Right hindlimb (tissue), 1 donor: Measurements from ENCODE around the gene PLCL1.
"Not testable (repeated sequence)": the region's sequence is repeated elsewhere in the genome, so short reads cannot be mapped to it uniquely, and the experiment has no call there.

ENCODE experiments used
- DNase-seq: peaks from one replicate; pipeline ENCODE4 v3.0.0-alpha.2; 2018

The PLCL1 gene

DNA sequence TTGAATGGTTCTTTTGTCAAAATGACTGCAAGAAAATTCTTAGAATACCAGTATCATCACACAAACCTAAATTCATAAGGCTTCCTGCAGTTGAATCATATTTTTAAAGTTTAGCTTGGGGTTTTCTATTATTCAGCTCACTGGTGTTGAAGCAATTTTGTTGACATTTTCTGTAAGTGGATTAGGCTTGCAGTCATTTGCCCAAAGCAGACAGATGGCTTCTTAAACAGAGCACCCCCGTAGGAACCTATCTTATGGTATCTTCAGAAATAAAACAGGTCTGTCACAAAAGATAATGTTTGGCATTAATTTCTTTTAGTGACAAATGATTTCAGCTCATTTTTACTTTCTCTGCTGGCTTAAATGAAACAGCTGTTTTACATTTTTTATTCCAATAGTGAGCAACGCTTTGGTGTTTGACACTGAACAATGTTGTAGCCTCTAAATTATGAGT, 331.1 kb downstream of the PLCL1 start:
- no peak for DNase-seq

DNA sequence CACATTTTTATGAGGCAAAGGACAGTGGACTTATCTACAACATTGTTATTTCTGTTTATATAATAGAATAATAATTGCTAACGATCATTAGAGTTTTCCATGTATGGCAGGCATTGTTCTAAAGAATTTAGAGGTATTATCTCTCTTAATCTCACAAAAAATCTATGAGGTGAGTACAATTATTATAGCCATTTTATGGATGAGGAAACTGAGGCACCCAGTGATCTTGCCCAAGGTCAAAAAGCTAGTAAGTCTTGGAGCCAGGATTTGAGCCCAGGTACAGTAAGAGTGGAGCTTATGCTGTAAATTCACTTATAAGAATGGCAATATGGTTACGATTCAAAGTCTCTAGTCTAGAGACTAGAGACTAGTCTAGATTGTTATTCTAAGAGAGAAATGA, 331.7 kb downstream of the PLCL1 start:
- no peak for DNase-seq

- DNase-seq = no peak
Observed at GRCh38 chr2:198137733-198138132, 333.3 kb downstream of the PLCL1 start.

DNA sequence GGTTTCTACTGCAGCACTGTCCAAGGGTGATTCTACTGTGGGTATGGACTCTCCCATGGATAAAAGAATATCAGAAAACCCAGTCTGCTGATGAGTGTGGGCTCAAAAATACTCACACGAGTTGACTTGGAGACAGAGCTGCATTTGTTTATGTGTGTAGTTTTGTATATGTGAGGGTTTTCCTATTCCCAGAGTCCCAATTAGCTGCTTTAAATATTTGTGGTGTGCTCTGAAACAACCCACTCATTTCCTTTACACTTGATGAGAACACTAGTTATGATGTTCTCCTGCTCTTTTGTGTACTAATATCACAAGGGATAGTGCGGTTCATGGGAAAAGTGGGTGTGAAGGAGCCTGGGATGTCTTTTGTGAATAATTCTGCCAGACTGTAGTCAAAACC, 337.3 kb downstream of the PLCL1 start:
- DNase-seq = no peak

- DNase-seq = no peak
Observed at GRCh38 chr2:198143156-198143555, 338.8 kb downstream of the PLCL1 start.

GRCh38 chr2:198143793-198144192, 339.4 kb downstream of the PLCL1 start:
- DNase-seq = no peak

- DNase-seq = no peak
Observed at GRCh38 chr2:198144660-198145059, 340.3 kb downstream of the PLCL1 start.

GRCh38 chr2:198146346-198146940, 342.1 kb downstream of the PLCL1 start:
- DNase-seq = peak; percentile 56

- DNase-seq = no peak
Observed at GRCh38 chr2:198157314-198157713, 352.9 kb downstream of the PLCL1 start.

- no peak for DNase-seq
Observed at GRCh38 chr2:198161151-198161550, 356.8 kb downstream of the PLCL1 start.

- DNase-seq = no peak
Observed at GRCh38 chr2:198162276-198162675, 357.9 kb downstream of the PLCL1 start.

GRCh38 chr2:198164843-198165242, 360.4 kb downstream of the PLCL1 start:
- DNase-seq = no peak

- no peak for DNase-seq
Observed at GRCh38 chr2:198165289-198165688, 360.9 kb downstream of the PLCL1 start.

DNA sequence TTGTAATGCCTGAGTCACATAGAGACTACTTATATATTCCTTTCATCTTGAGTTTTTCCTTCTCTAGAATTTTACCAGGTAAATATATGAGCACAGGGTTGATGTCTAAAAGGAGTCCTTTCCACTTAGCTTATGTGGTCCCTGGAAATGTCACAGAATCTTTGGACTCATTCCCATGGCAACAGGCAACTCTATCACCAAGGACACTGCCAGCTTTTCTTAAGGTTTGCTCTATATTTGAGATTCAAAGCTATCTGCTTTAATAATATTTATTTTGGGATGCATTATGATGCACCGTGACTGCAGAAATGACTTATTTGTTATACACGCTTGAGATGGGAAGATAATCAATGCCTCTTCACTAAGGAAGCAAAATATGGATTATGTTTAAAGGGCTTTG, 363.0 kb downstream of the PLCL1 start:
- no peak for DNase-seq

DNA sequence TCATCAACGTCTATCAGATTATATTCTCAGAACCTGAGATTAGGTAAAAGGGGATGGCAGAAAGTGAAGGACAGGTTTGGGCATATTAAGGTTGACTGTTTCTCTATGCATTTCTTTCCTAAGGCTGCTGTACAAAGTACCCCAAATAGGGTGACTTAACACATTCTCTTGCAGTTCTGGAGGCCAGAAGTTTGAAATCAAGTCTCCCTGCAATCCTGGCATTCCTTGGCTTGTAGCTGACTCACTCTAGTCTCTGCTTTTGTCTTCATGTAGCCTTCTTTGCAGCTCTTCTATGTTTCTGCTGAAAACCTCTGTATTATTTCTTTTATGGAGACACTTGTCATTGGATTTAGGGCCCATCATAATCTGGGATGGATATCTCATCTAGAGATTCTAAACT, 364.3 kb downstream of the PLCL1 start:
- DNase-seq = no peak

- no peak for DNase-seq
Observed at GRCh38 chr2:198173242-198173641, 368.8 kb downstream of the PLCL1 start.

- DNase-seq = no peak
Observed at GRCh38 chr2:198173864-198174263, 369.5 kb downstream of the PLCL1 start.

GRCh38 chr2:198175271-198175670, 370.9 kb downstream of the PLCL1 start:
- DNase-seq = no peak

DNA sequence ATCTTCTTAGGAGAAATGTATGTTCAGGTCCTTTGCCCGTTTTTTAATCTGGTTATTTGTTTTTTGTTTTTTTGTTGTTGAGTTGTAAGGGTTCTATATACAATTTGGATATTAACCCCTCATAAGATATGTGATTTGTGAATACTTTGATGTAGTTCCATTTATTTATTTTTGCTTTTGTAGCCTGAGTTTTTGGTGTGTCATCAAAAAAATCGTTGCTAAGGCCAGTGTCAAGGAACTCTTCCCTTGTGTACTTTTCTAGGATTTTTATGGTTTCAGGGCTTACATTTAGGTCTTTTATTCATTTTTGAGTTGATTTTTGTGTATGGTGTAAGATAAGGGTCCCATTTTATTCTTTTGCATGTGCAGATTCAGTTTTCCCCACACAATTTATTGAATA, 372.6 kb downstream of the PLCL1 start:
- no peak for DNase-seq

DNA sequence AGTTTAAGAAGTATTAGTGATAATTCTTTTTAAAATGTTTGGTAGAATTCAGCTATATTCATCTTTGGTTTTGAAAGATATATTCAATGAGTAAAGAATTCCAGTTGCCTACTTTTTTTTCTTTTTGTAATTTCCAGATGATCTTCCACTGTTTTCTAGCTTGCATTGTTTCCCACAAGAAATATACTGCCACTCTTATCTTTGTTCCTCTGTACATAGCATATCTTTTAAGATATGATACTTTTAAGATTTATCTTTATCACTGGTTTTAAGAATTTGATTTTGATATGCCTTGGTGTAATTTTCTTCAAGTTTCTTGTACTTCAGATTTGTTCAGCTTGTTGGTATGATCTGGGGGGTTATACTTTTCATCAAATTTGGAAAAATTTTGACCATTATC, 374.4 kb downstream of the PLCL1 start:
- DNase-seq = no peak

GRCh38 chr2:198186257-198186656, 381.9 kb downstream of the PLCL1 start:
- no peak for DNase-seq

- no peak for DNase-seq
Observed at GRCh38 chr2:198187841-198188240, 383.4 kb downstream of the PLCL1 start.

DNA sequence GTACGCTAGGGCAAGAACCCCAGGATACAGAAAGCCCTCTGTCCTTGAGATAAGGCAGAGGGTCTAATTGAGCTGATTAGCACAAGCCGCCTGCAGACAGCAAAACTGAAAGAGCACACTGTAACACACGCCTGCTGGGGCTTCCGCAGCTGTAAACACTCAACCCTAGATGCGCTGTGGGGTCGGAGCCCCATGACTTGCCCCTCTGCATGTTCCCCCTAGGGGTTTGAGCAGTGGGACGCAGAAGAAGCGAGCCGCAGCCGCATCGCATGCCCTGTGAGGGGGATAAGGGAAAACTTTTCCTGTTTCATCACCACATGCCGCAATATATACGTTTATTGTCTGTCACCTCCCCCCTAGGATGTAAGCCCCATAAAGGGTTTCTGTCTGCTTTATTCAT, 384.6 kb downstream of the PLCL1 start:
- DNase-seq = no peak

- no peak for DNase-seq
Observed at GRCh38 chr2:198191651-198192050, 387.3 kb downstream of the PLCL1 start.

DNA sequence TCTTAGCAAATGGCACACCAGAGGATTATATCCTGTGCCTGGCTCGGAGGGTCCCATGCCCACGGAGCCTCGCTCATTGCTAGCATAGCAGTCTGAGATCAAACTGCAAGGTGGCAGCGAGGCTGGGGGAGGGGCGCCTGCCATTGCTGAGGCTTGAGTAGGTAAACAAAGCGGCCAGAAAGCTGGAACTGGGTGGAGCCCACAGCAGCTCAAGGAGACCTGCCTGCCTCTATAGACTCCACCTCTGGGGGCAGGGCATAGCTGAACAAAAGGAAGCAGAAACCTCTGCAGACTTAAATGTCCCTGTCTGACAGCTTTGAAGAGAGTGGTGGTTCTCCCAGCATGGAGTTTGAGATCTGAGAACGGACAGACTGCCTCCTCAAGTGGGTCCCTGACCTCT, 392.2 kb downstream of the PLCL1 start:
- not testable (repeated sequence) for DNase-seq
